WTC11 (cell line): ENCODE data around the gene GAB1. TPM values are rescaled to one million over a fixed set of nuclear protein-coding genes. Genes with fewer than 3 reads are reported as not detected.

Experiments used
- ATAC-seq: fragments of 200-7000 bp; cut with Tn5 transposase; 2 replicates; pipeline ENCODE4 v1.10.0; 2021; ENCODE audit warnings: mild to moderate bottlenecking, moderate library complexity
- CTCF ChIA-PET: fragments of 300-600 bp; sonication (Branson Sonifier 250); formaldehyde crosslinking; loops from one replicate; lab custom pipeline; 2021; ENCODE audit warnings: antibody characterized with exemption; lab: Charles Lee
- POLR2A ChIA-PET: fragments of 350-600 bp; sonication (Branson Sonifier 250); formaldehyde crosslinking; loops from one replicate; lab custom pipeline; 2021; ENCODE audit warnings: antibody characterized with exemption; lab: Charles Lee
- DNase-seq: peaks from one replicate; pipeline ENCODE4 v3.0.0; 2021; ENCODE audit warnings: low spot score
- H3K27ac Mint-ChIP-seq: 2 replicates; pipeline ENCODE4 v1.8.0; 2021; ENCODE audit warnings: mixed read lengths
- H3K27me3 Mint-ChIP-seq: 2 replicates; pipeline ENCODE4 v1.8.0; 2021; ENCODE audit warnings: low read depth, mild to moderate bottlenecking, moderate library complexity, mixed read lengths
- H3K36me3 Mint-ChIP-seq: 2 replicates; pipeline ENCODE4 v1.8.0; 2021; ENCODE audit warnings: mixed read lengths
- H3K4me1 Mint-ChIP-seq: 2 replicates; pipeline ENCODE4 v1.8.0; 2022; ENCODE audit warnings: mixed read lengths
- H3K4me3 Mint-ChIP-seq: 2 replicates; pipeline ENCODE4 v1.8.0; 2021; ENCODE audit warnings: mild to moderate bottlenecking, moderate library complexity, mixed read lengths
- H3K9me3 Mint-ChIP-seq: 2 replicates; pipeline ENCODE4 v1.8.0; 2021; ENCODE audit warnings: mixed read lengths
- AFF4 ChIP-seq: sonication (generic); formaldehyde crosslinking; IDR thresholded peaks from 2 replicates; pipeline ENCODE4 v1.8.1; 2023; ENCODE audit warnings: mild to moderate bottlenecking, missing genetic modification reagents, borderline replicate concordance
- ATF2 ChIP-seq: sonication (generic); formaldehyde crosslinking; IDR thresholded peaks from 2 replicates; pipeline ENCODE4 v1.8.1; 2022; ENCODE audit warnings: low read depth, missing genetic modification reagents, borderline replicate concordance
- ATF3 ChIP-seq: sonication (generic); formaldehyde crosslinking; conservative IDR thresholded peaks from 2 replicates; pipeline ENCODE4 v1.8.1; 2022; ENCODE audit warnings: mild to moderate bottlenecking, missing genetic modification reagents
- CDX4 ChIP-seq: fragments of 250-450 bp; sonication (Bioruptor Pico); IDR thresholded peaks from 2 replicates; pipeline ENCODE4 v1.9.0; 2021; ENCODE audit warnings: moderate library complexity, mild to moderate bottlenecking, inconsistent platforms, borderline replicate concordance
- E2F4 ChIP-seq: sonication (generic); formaldehyde crosslinking; IDR thresholded peaks from 2 replicates; pipeline ENCODE4 v1.8.1; 2022; ENCODE audit warnings: low read depth, mild to moderate bottlenecking, moderate library complexity, missing genetic modification reagents, borderline replicate concordance
- ERG ChIP-seq: fragments of 250-450 bp; sonication (Bioruptor Pico); IDR thresholded peaks from 2 replicates; pipeline ENCODE4 v1.8.0; 2021; ENCODE audit warnings: mild to moderate bottlenecking
- NR3C1 ChIP-seq: sonication (generic); formaldehyde crosslinking; conservative IDR thresholded peaks from 2 replicates; pipeline ENCODE4 v1.8.1; 2023; ENCODE audit warnings: low read depth, mild to moderate bottlenecking, missing genetic modification reagents
- SOX15 ChIP-seq: fragments of 250-450 bp; sonication (Bioruptor Pico); IDR thresholded peaks from 2 replicates; pipeline ENCODE4 v1.9.0; 2021; ENCODE audit warnings: mild to moderate bottlenecking
- TEAD1 ChIP-seq: sonication (generic); formaldehyde crosslinking; IDR thresholded peaks from 2 replicates; pipeline ENCODE4 v1.8.0; 2022; ENCODE audit warnings: mild to moderate bottlenecking, missing genetic modification reagents
- TEAD4 ChIP-seq: sonication (generic); formaldehyde crosslinking; IDR thresholded peaks from 2 replicates; pipeline ENCODE4 v1.8.0; 2022; ENCODE audit warnings: mild to moderate bottlenecking, missing genetic modification reagents
- USF1 ChIP-seq: sonication (generic); formaldehyde crosslinking; IDR thresholded peaks from 2 replicates; pipeline ENCODE4 v1.8.0; 2022; ENCODE audit warnings: mild to moderate bottlenecking, missing genetic modification reagents
- USF2 ChIP-seq: sonication (generic); formaldehyde crosslinking; IDR thresholded peaks from 2 replicates; pipeline ENCODE4 v1.8.1; 2023; ENCODE audit warnings: mild to moderate bottlenecking, missing genetic modification reagents, moderate library complexity
- ZNF281 ChIP-seq: sonication (generic); formaldehyde crosslinking; IDR thresholded peaks from 2 replicates; pipeline ENCODE4 v1.8.0; 2023; ENCODE audit warnings: mild to moderate bottlenecking, missing genetic modification reagents
- ZNF416 ChIP-seq: fragments of 250-450 bp; sonication (Bioruptor Pico); IDR thresholded peaks from 2 replicates; pipeline ENCODE4 v1.9.0; 2021; ENCODE audit warnings: mild to moderate bottlenecking, inconsistent platforms
- ZNF423 ChIP-seq: fragments of 250-450 bp; sonication (Bioruptor Pico); IDR thresholded peaks from 2 replicates; pipeline ENCODE4 v2.1.2; 2022; ENCODE audit warnings: mild to moderate bottlenecking, moderate library complexity
- total RNA-seq: library from RNA; stranded (reverse); gene quantifications from 3 replicates; pipeline ENCODE4 v1.2.3, GENCODE V29; 2021

GAB1 gene
- total RNA-seq, 1 experiment from 2014 or later, result 17.4 TPM

GRCh38 chr4:143344041-143344440 lies 7.4 kb downstream of the GAB1 start (continued):
- no peak for TF ChIP-seq ZNF281 (CRISPR knock-in tag)
- TF ChIP-seq NR3C1 (CRISPR knock-in tag), result no peak
- no peak for TF ChIP-seq AFF4 (CRISPR knock-in tag)
- no peak for TF ChIP-seq CDX4 (CRISPR knock-in tag)
- TF ChIP-seq TEAD1 (CRISPR knock-in tag), result no peak
- no peak for TF ChIP-seq ZNF416 (CRISPR knock-in tag)
- no peak for TF ChIP-seq ATF3 (CRISPR knock-in tag)

GRCh38 chr4:143344774-143345173 lies 8.1 kb downstream of the GAB1 start:
- ATAC-seq (no peak), DNase-seq (no peak)
- Mint-ChIP-seq H3K4me3 (no peak overlapping the region), H3K27ac (no peak overlapping the region), H3K27me3 (no peaks in the 10 kb centered on the region), H3K36me3 (no peaks in the 10 kb centered on the region), H3K9me3 (no peaks in the 10 kb centered on the region), H3K4me1 (peaks cover 48% of the 10 kb centered on the region)
- ChIA-PET CTCF (no interaction called here), POLR2A (no interaction called here)
- TF ChIP-seq ERG (CRISPR knock-in tag), result no peak
- TF ChIP-seq E2F4 (CRISPR knock-in tag), result no peak
- no peak for TF ChIP-seq ZNF423 (CRISPR knock-in tag)
- TF ChIP-seq USF1 (CRISPR knock-in tag), result no peak
- TF ChIP-seq SOX15, result no peak
- TF ChIP-seq ATF2 (CRISPR knock-in tag), result no peak
- TF ChIP-seq USF2 (CRISPR knock-in tag), result no peak
- TF ChIP-seq TEAD4, result no peak
